H1 (cell line): Measurements from ENCODE around the gene BTRC.

Experiments
- BACH1 ChIP-seq: IDR thresholded peaks from 2 replicates; pipeline ENCODE4 v1.6.1; 2012; ENCODE audit warnings: low read length, improper control_type of control experiment
- CTCF ChIP-seq, 3 experiments: IDR thresholded peaks; 1 replicate in 2 of 3; 2 replicates in 1 of 3; pipeline versions ENCODE4 v1.5.1 to v1.6.1; 2011; ENCODE audit warnings: low read length in 3 of 3, mild to moderate bottlenecking in 3 of 3, inconsistent platforms in 2 of 3, low read depth in 1 of 3, moderate library complexity in 1 of 3; ENCODE audit not compliant: insufficient read depth in 1 of 3; ENCODE audit errors: control extremely low read depth in 1 of 3
- EZH2 ChIP-seq: fragments of 200-600 bp; sonication (generic); IDR thresholded peaks from 2 replicates; pipeline ENCODE4 v1.7.1; 2012; ENCODE audit warnings: low read depth, mild to moderate bottlenecking, moderate library complexity, low read length, inconsistent platforms; ENCODE audit not compliant: severe bottlenecking
- HDAC6 ChIP-seq: IDR thresholded peaks from one replicate; pipeline ENCODE4 v1.7.1; 2012; ENCODE audit warnings: low read depth, mild to moderate bottlenecking, inconsistent platforms, low read length, moderate library complexity
- KDM1A ChIP-seq: fragments of 200-600, 300-600 bp; sonication (generic); IDR thresholded peaks from 2 replicates; pipeline ENCODE4 v1.7.1; 2016; ENCODE audit warnings: mild to moderate bottlenecking, low read length, borderline replicate concordance
- MAX ChIP-seq: IDR thresholded peaks from 2 replicates; pipeline ENCODE4 v1.6.1; 2012; ENCODE audit warnings: inconsistent platforms
- POLR2A ChIP-seq, 2 experiments: IDR thresholded peaks; 1 replicate in 1 of 2; 2 replicates in 1 of 2; pipeline ENCODE4 v1.6.1; 2011; ENCODE audit warnings: low read depth in 2 of 2, low read length in 2 of 2, mild to moderate bottlenecking in 2 of 2; ENCODE audit errors: control extremely low read depth in 1 of 2
- POLR2AphosphoS5 ChIP-seq: IDR thresholded peaks from 2 replicates; pipeline ENCODE4 v1.6.1; 2011; ENCODE audit warnings: low read depth, low read length
- POU5F1 ChIP-seq: IDR thresholded peaks from 2 replicates; pipeline ENCODE4 v1.6.1; 2011; ENCODE audit warnings: low read depth, mild to moderate bottlenecking, low read length, moderate library complexity
- SUZ12 ChIP-seq: fragments of 200-600 bp; sonication (generic); IDR thresholded peaks from 2 replicates; pipeline ENCODE4 v1.6.1; 2012; ENCODE audit warnings: mild to moderate bottlenecking, inconsistent platforms, low read length, moderate library complexity, mixed read lengths
- TAF1 ChIP-seq: IDR thresholded peaks from 2 replicates; pipeline ENCODE4 v1.6.1; 2011; ENCODE audit warnings: mild to moderate bottlenecking, low read depth, low read length
- TEAD4 ChIP-seq: IDR thresholded peaks from 2 replicates; pipeline ENCODE4 v1.6.1; 2012; ENCODE audit warnings: low read depth, low read length, inconsistent platforms, mixed read lengths
- YY1 ChIP-seq: IDR thresholded peaks from 2 replicates; pipeline ENCODE4 v1.6.1; 2011; ENCODE audit warnings: low read depth, mild to moderate bottlenecking, low read length

- TF ChIP-seq BACH1 = no peak
- TF ChIP-seq HDAC6 = no peak
- no peak for TF ChIP-seq POU5F1
- no peak for TF ChIP-seq YY1
- TF ChIP-seq POLR2A (IDR thresholded peaks at IDR 0.05; ENCODE audit: control extremely low read depth in 1 of 2, low read depth in 2 of 2, low read length in 2 of 2) = no peak
- TF ChIP-seq MAX = no peak
- TF ChIP-seq TAF1 = no peak
- no peak for TF ChIP-seq TEAD4
- no peak for TF ChIP-seq CTCF (IDR thresholded peaks at IDR 0.05; ENCODE audit: control extremely low read depth in 1 of 3, insufficient read depth in 1 of 3, low read depth in 1 of 3, low read length in 3 of 3)
- no peak for TF ChIP-seq SUZ12
- TF ChIP-seq EZH2 = no peak
- no peak for TF ChIP-seq KDM1A
- no peak for TF ChIP-seq POLR2AphosphoS5
Measured at GRCh38 chr10:101330631-101331225, 23.2 kb upstream of the BTRC start.
